GM13977 (cell line): Measurements from ENCODE around the gene CSF3R.

Experiments used
- DNase-seq: peaks from one replicate; pipeline ENCODE4 v3.0.0; 2012; ENCODE audit warnings: low spot score
- CTCF ChIP-seq: IDR thresholded peaks from 2 replicates; pipeline ENCODE4 v1.5.1; 2012; ENCODE audit warnings: mild to moderate bottlenecking, control low read depth; ENCODE audit not compliant: insufficient read depth; ENCODE audit errors: extremely low read depth, missing control alignments
- in situ Hi-C: fragments of 300-500 bp; cut with MboI; formaldehyde crosslinking; loops from one replicate; pipeline ENCODE4 v1.12.0; 2022; ENCODE audit warnings: low sequenced_read_pairs, low pct_unique_long_range_greater_than_20kb, mixed read lengths, inconsistent platforms; ENCODE audit not compliant: unreplicated experiment

CSF3R gene

DNA sequence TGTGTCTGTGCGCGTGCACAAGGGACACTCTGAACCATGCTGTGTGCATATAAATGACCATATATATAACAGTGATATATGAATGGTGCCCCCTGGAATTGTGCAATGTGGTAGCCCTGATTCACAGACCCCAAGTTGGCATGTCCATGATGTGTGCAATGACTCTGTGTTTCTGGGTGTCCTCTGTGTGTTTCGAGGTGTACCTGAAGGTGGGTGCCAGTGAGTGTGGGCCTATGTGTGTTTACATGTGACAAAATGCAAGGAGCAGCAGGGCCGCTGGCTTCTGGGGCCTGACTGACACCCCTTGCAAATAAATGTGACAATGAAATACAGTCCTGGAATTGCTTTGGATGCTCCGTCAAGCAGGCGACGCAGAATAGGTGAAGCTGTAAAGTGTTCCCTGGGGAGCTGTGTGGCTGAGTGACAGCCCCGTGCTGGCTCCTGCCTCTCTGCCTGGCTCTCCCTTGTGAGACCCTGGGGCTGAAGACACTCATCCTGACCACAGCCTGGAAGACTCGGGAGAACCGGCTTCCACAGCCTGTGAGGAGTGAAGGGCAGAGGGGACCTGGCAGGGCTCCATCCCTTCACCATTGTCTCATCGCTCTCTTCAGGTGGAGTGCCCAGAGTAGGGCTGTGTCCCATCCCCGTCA lies 38.2 kb upstream of the CSF3R start:
- DNase-seq, result no peak
- in situ Hi-C loops, result no loop called here

GRCh38 chr1:36520056-36520455 lies 37.3 kb upstream of the CSF3R start:
- in situ Hi-C loops, result no loop called here
- no peak for TF ChIP-seq CTCF
- DNase-seq, result no peak

More for the DNA sequence above, 38.2 kb upstream of the CSF3R start:
- TF ChIP-seq CTCF, result no peak

- in situ Hi-C loops, result no loop called here
- TF ChIP-seq CTCF, result no peak
- DNase-seq, result no peak
Observed at GRCh38 chr1:36517011-36517771, 34.5 kb upstream of the CSF3R start.

DNA sequence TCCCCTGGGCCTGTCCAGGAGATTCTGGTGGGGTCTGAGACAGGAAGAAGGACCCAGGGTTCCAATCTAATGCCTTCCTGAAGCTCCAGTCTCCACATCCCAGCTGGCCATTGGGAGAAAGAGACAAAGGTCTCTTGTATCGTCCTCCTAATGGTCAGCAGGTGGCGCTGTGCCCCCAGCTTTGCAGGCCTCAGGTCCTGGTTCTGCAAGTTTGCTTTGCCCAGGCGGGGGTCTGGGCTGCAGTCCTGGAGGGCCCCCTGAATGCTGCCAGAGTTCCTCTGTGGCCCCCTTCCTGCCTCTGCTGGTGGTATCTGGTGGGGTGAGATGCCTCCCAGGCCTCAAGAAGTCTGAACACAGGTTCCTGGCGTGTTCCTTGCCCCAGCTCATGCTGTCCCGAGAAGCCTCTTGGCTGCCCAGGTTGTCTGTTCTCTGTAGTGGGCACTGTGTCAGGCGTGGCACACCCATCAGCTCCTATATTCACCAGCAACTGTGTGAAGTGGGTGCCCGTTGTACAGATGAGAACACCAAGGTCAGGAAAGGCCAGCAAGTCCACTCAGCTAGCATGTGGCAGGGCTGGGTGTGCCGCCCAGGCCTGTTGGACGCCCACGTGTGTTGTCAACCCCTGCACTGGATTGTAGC lies 33.8 kb upstream of the CSF3R start:
- peak; percentile 81 for DNase-seq
- TF ChIP-seq CTCF, result peak; percentile 92
- in situ Hi-C loops, result no loop called here

- in situ Hi-C loops, result no loop called here
- TF ChIP-seq CTCF, result no peak
- DNase-seq, result no peak
Observed at GRCh38 chr1:36515315-36516138, 32.8 kb upstream of the CSF3R start.

DNA sequence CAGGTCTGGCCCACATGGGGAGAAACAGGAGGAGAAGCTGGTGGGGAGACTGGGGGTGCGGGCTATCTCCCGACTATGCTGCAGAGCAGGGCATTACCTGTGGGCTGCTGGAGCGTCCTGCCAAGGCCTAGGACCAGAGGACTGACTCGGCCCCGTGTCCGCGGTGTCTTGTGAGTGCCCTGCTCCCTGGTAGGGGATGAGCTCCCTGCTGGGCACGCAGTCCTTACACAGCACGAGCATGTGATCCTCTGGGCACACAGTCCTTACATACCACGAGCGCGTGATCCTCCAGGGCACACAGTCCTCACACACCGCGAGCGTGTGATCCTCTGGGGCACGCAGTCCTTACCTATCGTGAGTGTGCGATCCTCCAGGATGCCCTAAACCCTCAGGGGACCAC lies 31.8 kb upstream of the CSF3R start:
- no peak for DNase-seq
- in situ Hi-C loops, result no loop called here

More for the DNA sequence above, 31.8 kb upstream of the CSF3R start:
- TF ChIP-seq CTCF, result no peak
